GM19467 (cell line): ENCODE data around the gene CCDC116.
"Not testable (repeated sequence)": the region's sequence is repeated elsewhere in the genome, so short reads cannot be mapped to it uniquely, and the experiment has no call there.

Experiments used
- ATAC-seq: cut with Tn5 transposase; IDR thresholded peaks from one replicate; pipeline ENCODE4 v1.9.1; 2021; ENCODE audit warnings: mild to moderate bottlenecking, moderate library complexity; ENCODE audit not compliant: unreplicated experiment

Gene CCDC116

GRCh38 chr22:21606775-21607174 is 25.8 kb upstream of the CCDC116 start:
- ATAC-seq = no peak

- not testable (repeated sequence) for ATAC-seq
Observed at GRCh38 chr22:21609556-21610157, 22.9 kb upstream of the CCDC116 start.

- no peak for ATAC-seq
Observed at GRCh38 chr22:21611210-21611977, 21.2 kb upstream of the CCDC116 start.

- ATAC-seq = no peak
Observed at GRCh38 chr22:21612858-21613257, 19.7 kb upstream of the CCDC116 start.

GRCh38 chr22:21613553-21614233 is 18.9 kb upstream of the CCDC116 start:
- no peak for ATAC-seq

- ATAC-seq = no peak
Observed at GRCh38 chr22:21615731-21616130, 16.8 kb upstream of the CCDC116 start.

GRCh38 chr22:21617337-21617736 is 15.2 kb upstream of the CCDC116 start:
- not testable (repeated sequence) for ATAC-seq

GRCh38 chr22:21621025-21621424 is 11.5 kb upstream of the CCDC116 start:
- no peak for ATAC-seq

- no peak for ATAC-seq
Observed at GRCh38 chr22:21622011-21622918, 10.3 kb upstream of the CCDC116 start.

GRCh38 chr22:21622919-21623647 is 9.5 kb upstream of the CCDC116 start:
- no peak for ATAC-seq

- ATAC-seq = no peak
Observed at GRCh38 chr22:21623648-21623970, 9.0 kb upstream of the CCDC116 start.

GRCh38 chr22:21624120-21624879 is 8.3 kb upstream of the CCDC116 start:
- no peak for ATAC-seq

- ATAC-seq = no peak
Observed at GRCh38 chr22:21624880-21625791, 7.4 kb upstream of the CCDC116 start.

- ATAC-seq = no peak
Observed at GRCh38 chr22:21626073-21626734, 6.4 kb upstream of the CCDC116 start.

- no peak for ATAC-seq
Observed at GRCh38 chr22:21626735-21627469, 5.7 kb upstream of the CCDC116 start.

GRCh38 chr22:21628386-21629254 is 3.9 kb upstream of the CCDC116 start:
- ATAC-seq = no peak
